K562 (cell line): ENCODE data around the gene PPP1R14B. TPM values are rescaled to one million over a fixed set of nuclear protein-coding genes. Genes with fewer than 3 reads are reported as not detected.

Experiments
- ATAC-seq: fragments of 200-7000 bp; cut with Tn5 transposase; 3 replicates; pipeline ENCODE4 v1.9.1; 2020; ENCODE audit warnings: moderate library complexity
- BruUV-seq: library from RNA; stranded (reverse); fragments of 400-500 nt; replicated peaks from 2 replicates; lab custom pipeline; 2021; lab: Mats Ljungman, UMichigan
- CTCF ChIA-PET: fragments of 300-600 bp; formaldehyde crosslinking; extraction: SDS; loops from one replicate; lab custom pipeline; 2021; ENCODE audit warnings: low intra/inter-chr PET ratio; lab: Yijun Ruan, JAX
- POLR2A ChIA-PET: fragments of 300-600, 350-650 bp; sonication (Branson Sonifier 250); formaldehyde crosslinking; extraction: SDS; loops from one replicate; lab custom pipeline; 2021; ENCODE audit warnings: antibody characterized with exemption, inconsistent platforms; lab: Yijun Ruan, JAX
- DNase-seq, 4 experiments: peaks; one replicate each; pipeline versions ENCODE4 v3.0.0 to v3.0.0-alpha.2; 2011 to 2018; ENCODE audit warnings: low spot score in 3 of 4, mixed read lengths in 3 of 4; ENCODE audit errors: extremely low read depth in 1 of 4
- FAIRE-seq: peaks from 2 replicates; lab custom pipeline; 2011; peaks lifted over from hg19 to GRCh38; lab: Jason Lieb, UNC
- H2AFZ ChIP-seq: 2 replicates; pipeline ENCODE4 v1.6.0; 2011; ENCODE audit warnings: low read depth, low read length, control low read depth, inconsistent platforms
- H3K27ac ChIP-seq: fragments of 200-600 bp; 3 replicates; pipeline ENCODE4 v1.8.0; 2011; ENCODE audit warnings: low read depth, mild to moderate bottlenecking, control low read depth, inconsistent platforms, low read length, moderate library complexity, mixed read lengths; ENCODE audit errors: extremely low read depth
- H3K27me3 ChIP-seq, 2 experiments: fragments of 300-600 bp in 1 of 2; 2 replicates in 1 of 2; 3 replicates in 1 of 2; pipeline versions ENCODE4 v1.6.0 to v1.8.0; 2011; ENCODE audit warnings: inconsistent platforms in 2 of 2, low read length in 2 of 2, mild to moderate bottlenecking in 1 of 2, mixed read lengths in 1 of 2, moderate library complexity in 1 of 2; ENCODE audit not compliant: control insufficient read depth in 2 of 2, insufficient read depth in 2 of 2
- H3K36me3 ChIP-seq: fragments of 300-600 bp; 3 replicates; pipeline ENCODE4 v1.8.0; 2011; ENCODE audit warnings: mild to moderate bottlenecking, low read length, inconsistent platforms; ENCODE audit not compliant: control insufficient read depth, insufficient read depth
- H3K4me1 ChIP-seq, 2 experiments: fragments of 200-600 bp in 1 of 2; replicated peaks in 1 of 2; 2 replicates in 1 of 2; 3 replicates in 1 of 2; pipeline versions ENCODE4 v1.5.1 to v1.8.0; 2011; ENCODE audit warnings: inconsistent platforms in 2 of 2, low read length in 2 of 2, mild to moderate bottlenecking in 1 of 2, mixed read lengths in 1 of 2, moderate library complexity in 1 of 2; ENCODE audit not compliant: control insufficient read depth in 2 of 2, insufficient read depth in 2 of 2
- H3K4me2 ChIP-seq: 2 replicates; pipeline ENCODE4 v1.6.1; 2011; ENCODE audit warnings: low read length, control low read depth, inconsistent platforms, mixed read lengths; ENCODE audit not compliant: insufficient read depth
- H3K4me3 ChIP-seq: fragments of 200-600 bp; sonication (generic), shearing (Covaris generic); 2 replicates; pipeline ENCODE4 v1.5.1; 2016; ENCODE audit warnings: control low read depth, inconsistent platforms
- H3K79me2 ChIP-seq: fragments of 200-600 bp; 3 replicates; pipeline ENCODE4 v1.8.0; 2011; ENCODE audit warnings: low read length, inconsistent platforms; ENCODE audit not compliant: control insufficient read depth, insufficient read depth
- H3K9ac ChIP-seq, 2 experiments: 2 replicates each; pipeline versions ENCODE4 v1.6.0 to v1.6.1; 2011; ENCODE audit warnings: low read depth in 2 of 2, low read length in 2 of 2, control low read depth in 1 of 2, inconsistent platforms in 1 of 2, mild to moderate bottlenecking in 1 of 2, mixed read lengths in 1 of 2; ENCODE audit not compliant: insufficient read depth in 1 of 2
- H3K9me1 ChIP-seq: one replicate; pipeline ENCODE4 v1.6.0; 2011; ENCODE audit warnings: inconsistent platforms, mild to moderate bottlenecking, low read length, moderate library complexity; ENCODE audit not compliant: control insufficient read depth, insufficient read depth
- H3K9me3 ChIP-seq: replicated peaks from 2 replicates; pipeline ENCODE4 v1.5.1; 2011; ENCODE audit warnings: low read depth, low read length, inconsistent platforms; ENCODE audit not compliant: control insufficient read depth, insufficient read depth
- H4K20me1 ChIP-seq: replicated peaks from 2 replicates; pipeline ENCODE4 v1.6.1; 2011; ENCODE audit warnings: low read length, inconsistent platforms, mixed read lengths; ENCODE audit not compliant: control insufficient read depth, insufficient read depth
- CCNT2 ChIP-seq: IDR thresholded peaks from 2 replicates; pipeline ENCODE4 v1.6.1; 2011; ENCODE audit warnings: borderline replicate concordance, low read depth, mild to moderate bottlenecking, moderate library complexity, mixed read lengths, low read length; ENCODE audit not compliant: insufficient read length; ENCODE audit errors: extremely low read depth
- CREB1 ChIP-seq, 2 experiments: sonication (generic) in 1 of 2; formaldehyde crosslinking in 1 of 2; IDR thresholded peaks; 2 replicates each; pipeline versions ENCODE4 v1.6.1 to v1.8.0; 2012 to 2022; ENCODE audit warnings: inconsistent platforms in 1 of 2, mild to moderate bottlenecking in 1 of 2, missing genetic modification reagents in 1 of 2, moderate library complexity in 1 of 2
- DIDO1 ChIP-seq: fragments of 450-650 bp; IDR thresholded peaks from 2 replicates; pipeline ENCODE4 v1.6.1; 2016; ENCODE audit warnings: low read depth, missing biosample characterization, missing genetic modification characterization
- FOXJ3 ChIP-seq: sonication (generic); formaldehyde crosslinking; IDR thresholded peaks from 2 replicates; pipeline ENCODE4 v1.4.0; 2020; ENCODE audit warnings: mild to moderate bottlenecking, missing genetic modification reagents
- FOXK2 ChIP-seq, 2 experiments: fragments of 450-650 bp; IDR thresholded peaks in 1 of 2; conservative IDR thresholded peaks in 1 of 2; 2 replicates each; pipeline ENCODE4 v1.6.1; 2016; ENCODE audit warnings: low read depth in 2 of 2, mild to moderate bottlenecking in 1 of 2
- HDAC6 ChIP-seq: IDR thresholded peaks from 2 replicates; pipeline ENCODE4 v1.6.1; 2012; ENCODE audit warnings: low read depth, mild to moderate bottlenecking, control low read depth, inconsistent platforms, low read length, moderate library complexity
- KLF13 ChIP-seq: fragments of 450-650 bp; IDR thresholded peaks from 2 replicates; pipeline ENCODE4 v1.6.1; 2016; ENCODE audit warnings: missing genetic modification characterization, low read depth, mild to moderate bottlenecking, missing compliant biosample characterization, moderate library complexity, borderline replicate concordance
- NR2F6 ChIP-seq: fragments of 450-650 bp; formaldehyde crosslinking; IDR thresholded peaks from 2 replicates; pipeline ENCODE4 v1.4.0; 2020; ENCODE audit warnings: mild to moderate bottlenecking
- POLR2G ChIP-seq: fragments of 200-400 bp; formaldehyde crosslinking; IDR thresholded peaks from 2 replicates; pipeline ENCODE4 v1.6.1; 2017; ENCODE audit warnings: low read depth, mild to moderate bottlenecking, antibody characterized with exemption, low read length, moderate library complexity
- RBFOX2 ChIP-seq: fragments of 200-400 bp; formaldehyde crosslinking; IDR thresholded peaks from 2 replicates; pipeline ENCODE4 v1.6.1; 2017; ENCODE audit warnings: low read depth, mild to moderate bottlenecking, low read length, moderate library complexity
- SAFB2 ChIP-seq: fragments of 200-400 bp; formaldehyde crosslinking; IDR thresholded peaks from 2 replicates; pipeline ENCODE4 v1.6.1; 2018; ENCODE audit warnings: borderline replicate concordance, low read length, low read depth, moderate library complexity; ENCODE audit not compliant: severe bottlenecking
- ZKSCAN8 ChIP-seq: fragments of 200-800 bp; sonication (Bioruptor generic); IDR thresholded peaks from 2 replicates; pipeline ENCODE4 v1.6.1; 2016; ENCODE audit warnings: missing genetic modification characterization, missing compliant biosample characterization
- WGBS: fragments of 100-300 bp; shearing (Covaris generic); methylation state at CpG from one replicate; pipeline ENCODE4 v1.1.6; 2016; ENCODE audit warnings: low coverage, mixed read lengths; ENCODE audit not compliant: insufficient coverage; ENCODE audit errors: missing lambda C conversion rate; 5-methylcytosine and 5-hydroxymethylcytosine counted together
- in situ Hi-C: fragments of 300-500 bp; cut with MboI; formaldehyde crosslinking; loops from 4 replicates; pipeline ENCODE4 v1.15.0; 2018; ENCODE audit warnings: inconsistent platforms, mixed read lengths
- intact Hi-C: fragments of 100-400 bp; cut with micrococcal nuclease; formaldehyde crosslinking; loops from 2 replicates; pipeline ENCODE4 v1.14.2; 2022
- polyA plus RNA-seq, 8 experiments: library from polyadenylated mRNA; depleted of rRNA in 4 of 8; stranded (reverse) in 5 of 8; unstranded in 3 of 8; fragments of >200 nt; fragmentation: Nextera tagmentation in 2 of 8; fragmentation: Illumina TruSeq in 1 of 8; extraction: Ambion mirVana in 2 of 8; extraction: Trizol in 1 of 8; gene quantifications; 2 replicates each; pipeline versions ENCODE4 v1.2.1 to v1.2.3, GENCODE V29; 2011 to 2014; ENCODE audit warnings: inconsistent platforms in 1 of 8, missing spikeins in 1 of 8
- total RNA-seq, 7 experiments: library from RNA; depleted of rRNA in 6 of 7; stranded (reverse); fragments of >200 nt in 6 of 7; fragmentation: Illumina TruSeq in 2 of 7; extraction: Trizol in 2 of 7; gene quantifications; 2 replicates each; pipeline versions ENCODE4 v1.2.1 to v1.2.3, GENCODE V29; 2011 to 2021; ENCODE audit warnings: low replicate concordance in 1 of 7
- TF ChIP-seq, protein P1 (sequence below), 2 experiments: IDR thresholded peaks; 2 replicates each; pipeline ENCODE4 v1.6.1; 2011; ENCODE audit warnings: borderline replicate concordance in 1 of 2, control low read depth in 1 of 2, low read depth in 1 of 2, low read length in 1 of 2, mild to moderate bottlenecking in 1 of 2, mixed read lengths in 1 of 2, moderate library complexity in 1 of 2; ENCODE audit not compliant: insufficient read depth in 1 of 2, insufficient read length in 1 of 2, poor library complexity in 1 of 2, severe bottlenecking in 1 of 2; ENCODE audit errors: extremely low read depth in 1 of 2
- TF ChIP-seq, protein P2 (sequence below): fragments of 450-650 bp; IDR thresholded peaks from 2 replicates; pipeline ENCODE4 v1.6.1; 2017; ENCODE audit warnings: mild to moderate bottlenecking, moderate library complexity
- TF ChIP-seq, protein P3 (sequence below): IDR thresholded peaks from 3 replicates; pipeline ENCODE4 v1.6.1; 2011; ENCODE audit warnings: borderline replicate concordance, mild to moderate bottlenecking; ENCODE audit not compliant: insufficient read length, insufficient read depth

The PPP1R14B gene
- total and polyA plus RNA-seq, 9 of the 15 experiments (the other 6 are each of a cell fraction or from before 2014, with no cell fraction given): 7.7 to 566 (median 212) TPM

DNA sequence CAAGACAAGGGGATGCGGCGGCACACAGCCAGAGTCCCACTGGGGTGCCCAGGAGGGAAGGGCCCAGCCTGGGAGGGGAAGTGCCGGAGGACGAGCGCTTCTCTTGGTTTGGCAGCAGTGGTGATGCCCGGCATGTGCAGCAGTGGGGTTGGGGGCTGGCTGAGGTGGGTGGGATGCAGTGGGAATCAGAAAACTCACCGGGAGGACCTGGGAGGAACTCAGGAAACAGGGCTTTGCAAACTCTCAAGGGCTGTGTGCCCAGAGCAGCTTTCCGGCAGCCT, 37.2 kb downstream of the PPP1R14B start:
- FAIRE-seq: no peak
- H3K9ac ChIP-seq: peak overlapping the region; percentile 99 to 100; a peak in 3 of 4 replicates
- no TSS peak for BruUV-seq
- TF ChIP-seq, protein P1, sequence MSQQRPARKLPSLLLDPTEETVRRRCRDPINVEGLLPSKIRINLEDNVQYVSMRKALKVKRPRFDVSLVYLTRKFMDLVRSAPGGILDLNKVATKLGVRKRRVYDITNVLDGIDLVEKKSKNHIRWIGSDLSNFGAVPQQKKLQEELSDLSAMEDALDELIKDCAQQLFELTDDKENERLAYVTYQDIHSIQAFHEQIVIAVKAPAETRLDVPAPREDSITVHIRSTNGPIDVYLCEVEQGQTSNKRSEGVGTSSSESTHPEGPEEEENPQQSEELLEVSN (IDR thresholded peaks at IDR 0.05; ENCODE audit: borderline replicate concordance in 1 of 2, extremely low read depth in 1 of 2, insufficient read depth in 1 of 2, insufficient read length in 1 of 2, low read depth in 1 of 2, low read length in 1 of 2, poor library complexity in 1 of 2, severe bottlenecking in 1 of 2): no peak
- TF ChIP-seq FOXJ3 (CRISPR knock-in tag) (no peak), SAFB2 (no peak), POLR2G (peak; percentile 31; the same call in 1 of the 2 replicates), HDAC6 (no peak), ZKSCAN8 (CRISPR knock-in tag) (no peak), DIDO1 (no peak), KLF13 (tag) (no peak), FOXK2 (conservative IDR thresholded peaks at IDR 0.05 in 1 of 2, IDR thresholded peaks at IDR 0.05 in 1 of 2; ENCODE audit: low read depth in 2 of 2) (no peak), CREB1 (IDR thresholded peaks at IDR 0.05) (no peak), CREB1 (CRISPR knock-in tag; IDR thresholded peaks at IDR 0.05) (no peak), RBFOX2 (peak; percentile 17; the same call in 1 of the 2 replicates), NR2F6 (CRISPR knock-in tag) (no peak), CCNT2 (no peak)
- TF ChIP-seq, protein P2, sequence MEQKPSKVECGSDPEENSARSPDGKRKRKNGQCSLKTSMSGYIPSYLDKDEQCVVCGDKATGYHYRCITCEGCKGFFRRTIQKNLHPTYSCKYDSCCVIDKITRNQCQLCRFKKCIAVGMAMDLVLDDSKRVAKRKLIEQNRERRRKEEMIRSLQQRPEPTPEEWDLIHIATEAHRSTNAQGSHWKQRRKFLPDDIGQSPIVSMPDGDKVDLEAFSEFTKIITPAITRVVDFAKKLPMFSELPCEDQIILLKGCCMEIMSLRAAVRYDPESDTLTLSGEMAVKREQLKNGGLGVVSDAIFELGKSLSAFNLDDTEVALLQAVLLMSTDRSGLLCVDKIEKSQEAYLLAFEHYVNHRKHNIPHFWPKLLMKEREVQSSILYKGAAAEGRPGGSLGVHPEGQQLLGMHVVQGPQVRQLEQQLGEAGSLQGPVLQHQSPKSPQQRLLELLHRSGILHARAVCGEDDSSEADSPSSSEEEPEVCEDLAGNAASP: no peak
- TF ChIP-seq, protein P3, sequence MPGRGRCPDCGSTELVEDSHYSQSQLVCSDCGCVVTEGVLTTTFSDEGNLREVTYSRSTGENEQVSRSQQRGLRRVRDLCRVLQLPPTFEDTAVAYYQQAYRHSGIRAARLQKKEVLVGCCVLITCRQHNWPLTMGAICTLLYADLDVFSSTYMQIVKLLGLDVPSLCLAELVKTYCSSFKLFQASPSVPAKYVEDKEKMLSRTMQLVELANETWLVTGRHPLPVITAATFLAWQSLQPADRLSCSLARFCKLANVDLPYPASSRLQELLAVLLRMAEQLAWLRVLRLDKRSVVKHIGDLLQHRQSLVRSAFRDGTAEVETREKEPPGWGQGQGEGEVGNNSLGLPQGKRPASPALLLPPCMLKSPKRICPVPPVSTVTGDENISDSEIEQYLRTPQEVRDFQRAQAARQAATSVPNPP: no peak
- H3K4me3 ChIP-seq: no peak overlapping the region
- ChIA-PET CTCF (no interaction called here), POLR2A (interaction anchor here (4.6 to 7.8 kb wide), 3 partner anchors 9 to 24 kb away, joined by 29 to 77 read pairs (median 57); partner anchors contain the start of genes NUDT22, STIP1 and TRPT1)
- no peak overlapping the region for H3K4me2 ChIP-seq
- no peak overlapping the region for H2AFZ ChIP-seq
- peaks cover 8% of the 10 kb centered on the region for H3K9me1 ChIP-seq
- H3K9me3 ChIP-seq: no peaks in the 10 kb centered on the region
- ATAC-seq: no peak
- 83% methylated on average over 1 of the region's 8 CpGs for WGBS
- peak overlapping the region; percentile 100; the same call in 2 of the 3 replicates for H3K27ac ChIP-seq
- no peaks in the 10 kb centered on the region for H4K20me1 ChIP-seq
- DNase-seq: no peak
- H3K79me2 ChIP-seq: peaks cover 47% of the 10 kb centered on the region
- no peaks in the 10 kb centered on the region for H3K27me3 ChIP-seq
- in situ Hi-C loops (no loop called here), intact Hi-C loops (loop anchor here (5.0 kb wide), 1 partner anchor 148 kb away; the partner anchor contains the start of gene RPS6KA4)
- peaks cover 26 to 57% of the 10 kb centered on the region in 2 experiments for H3K4me1 ChIP-seq
- peaks cover 86% of the 10 kb centered on the region; the same call in 2 of the 3 replicates for H3K36me3 ChIP-seq
